ENCODE measurements around the gene RARB. TPM values are rescaled to one million over a fixed set of nuclear protein-coding genes. Genes with fewer than 3 reads are reported as not detected.

The RARB gene
- total RNA-seq, 1 donor from 2014 or later, result not detected

GRCh38 chr3:25558121-25558520 lies 130.1 kb downstream of the RARB start:
- TF ChIP-seq, protein P1, sequence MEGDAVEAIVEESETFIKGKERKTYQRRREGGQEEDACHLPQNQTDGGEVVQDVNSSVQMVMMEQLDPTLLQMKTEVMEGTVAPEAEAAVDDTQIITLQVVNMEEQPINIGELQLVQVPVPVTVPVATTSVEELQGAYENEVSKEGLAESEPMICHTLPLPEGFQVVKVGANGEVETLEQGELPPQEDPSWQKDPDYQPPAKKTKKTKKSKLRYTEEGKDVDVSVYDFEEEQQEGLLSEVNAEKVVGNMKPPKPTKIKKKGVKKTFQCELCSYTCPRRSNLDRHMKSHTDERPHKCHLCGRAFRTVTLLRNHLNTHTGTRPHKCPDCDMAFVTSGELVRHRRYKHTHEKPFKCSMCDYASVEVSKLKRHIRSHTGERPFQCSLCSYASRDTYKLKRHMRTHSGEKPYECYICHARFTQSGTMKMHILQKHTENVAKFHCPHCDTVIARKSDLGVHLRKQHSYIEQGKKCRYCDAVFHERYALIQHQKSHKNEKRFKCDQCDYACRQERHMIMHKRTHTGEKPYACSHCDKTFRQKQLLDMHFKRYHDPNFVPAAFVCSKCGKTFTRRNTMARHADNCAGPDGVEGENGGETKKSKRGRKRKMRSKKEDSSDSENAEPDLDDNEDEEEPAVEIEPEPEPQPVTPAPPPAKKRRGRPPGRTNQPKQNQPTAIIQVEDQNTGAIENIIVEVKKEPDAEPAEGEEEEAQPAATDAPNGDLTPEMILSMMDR (IDR thresholded peaks at IDR 0.05), result no peak

GRCh38 chr3:25558796-25559195 lies 130.7 kb downstream of the RARB start:
- DNase-seq (no peak), ATAC-seq (ENCODE audit: low read depth) (no peak)
- intact Hi-C loops (cut with micrococcal nuclease), result no loop called here
- Mint-ChIP-seq H3K4me3 (no peak overlapping the region), H3K9me3 (no peaks in the 10 kb centered on the region), H3K27ac (no peak overlapping the region), H3K36me3 (ENCODE audit: low read depth) (no peaks in the 10 kb centered on the region), H3K27me3 (peaks cover 7% of the 10 kb centered on the region), H3K4me1 (no peaks in the 10 kb centered on the region)
- TF ChIP-seq, protein P1 (IDR thresholded peaks at IDR 0.05), result no peak
- POLR2A ChIA-PET, result no interaction called here
- CTCF ChIA-PET, result no interaction called here

More at GRCh38 chr3:25558121-25558520, 130.1 kb downstream of the RARB start:
- H3K27ac Mint-ChIP-seq, result no peak overlapping the region
- H3K4me3 Mint-ChIP-seq, result no peak overlapping the region
- ChIA-PET CTCF (no interaction called here), POLR2A (no interaction called here)
- no peaks in the 10 kb centered on the region for H3K9me3 Mint-ChIP-seq
- intact Hi-C loops (cut with micrococcal nuclease), result no loop called here
- H3K27me3 Mint-ChIP-seq, result peaks cover 10% of the 10 kb centered on the region
- H3K4me1 Mint-ChIP-seq, result no peaks in the 10 kb centered on the region
- H3K36me3 Mint-ChIP-seq (ENCODE audit: low read depth), result no peaks in the 10 kb centered on the region
- DNase-seq (no peak), ATAC-seq (ENCODE audit: low read depth) (no peak)

DNA sequence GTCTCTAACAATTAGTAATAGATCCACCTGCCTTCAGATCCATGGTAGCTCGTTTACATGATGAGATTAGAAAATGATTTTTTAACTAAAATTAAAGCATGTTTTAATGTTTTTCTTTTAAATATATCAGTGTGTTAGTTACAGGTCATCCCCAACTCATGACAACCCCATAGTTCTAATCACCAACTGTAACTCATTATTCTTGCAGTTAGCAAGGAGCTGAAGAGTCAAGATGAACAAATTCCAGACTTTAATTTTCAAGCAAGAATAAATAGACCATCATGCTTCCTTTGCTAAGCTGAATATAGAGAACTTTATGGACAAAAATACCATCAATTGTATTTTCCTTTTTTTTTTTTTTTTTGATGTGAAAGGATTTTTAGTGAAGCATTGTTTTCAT lies 135.5 kb downstream of the RARB start:
- H3K36me3 Mint-ChIP-seq (ENCODE audit: low read depth), result no peaks in the 10 kb centered on the region
- CTCF ChIA-PET, result no interaction called here
- H3K27me3 Mint-ChIP-seq, result peaks cover 4% of the 10 kb centered on the region
- POLR2A ChIA-PET, result no interaction called here
- H3K9me3 Mint-ChIP-seq, result no peaks in the 10 kb centered on the region
- H3K27ac Mint-ChIP-seq, result no peak overlapping the region
- no peaks in the 10 kb centered on the region for H3K4me1 Mint-ChIP-seq
- TF ChIP-seq, protein P1 (IDR thresholded peaks at IDR 0.05), result no peak
- ATAC-seq (ENCODE audit: low read depth) (no peak), DNase-seq (no peak)
- intact Hi-C loops (cut with micrococcal nuclease), result no loop called here
- H3K4me3 Mint-ChIP-seq, result no peak overlapping the region

DNA sequence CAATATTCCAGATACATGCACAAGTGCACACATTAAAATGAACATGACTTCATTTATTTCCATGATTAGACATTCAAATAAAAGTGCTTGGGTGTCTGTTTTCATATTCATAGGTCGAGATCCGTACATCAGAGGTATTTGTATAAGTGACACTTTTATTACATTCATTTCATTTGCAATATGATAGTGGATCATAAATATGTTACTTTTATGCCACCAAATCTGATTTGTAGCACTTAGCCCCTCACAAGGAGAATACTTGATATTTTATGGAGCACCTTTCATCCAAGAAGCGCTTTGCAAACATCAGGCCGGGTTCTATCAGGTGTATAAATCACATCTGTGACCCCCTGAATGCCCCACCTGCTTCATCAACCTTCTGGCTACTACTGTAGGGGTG lies 136.0 kb downstream of the RARB start:
- POLR2A ChIA-PET, result no interaction called here
- CTCF ChIA-PET, result no interaction called here
- ATAC-seq (ENCODE audit: low read depth) (no peak), DNase-seq (no peak)
- Mint-ChIP-seq H3K4me1 (no peaks in the 10 kb centered on the region), H3K4me3 (no peak overlapping the region), H3K27ac (no peak overlapping the region), H3K36me3 (ENCODE audit: low read depth) (no peaks in the 10 kb centered on the region), H3K27me3 (peaks cover 4% of the 10 kb centered on the region), H3K9me3 (no peaks in the 10 kb centered on the region)
- intact Hi-C loops (cut with micrococcal nuclease), result no loop called here
- TF ChIP-seq, protein P1 (IDR thresholded peaks at IDR 0.05), result no peak

DNA sequence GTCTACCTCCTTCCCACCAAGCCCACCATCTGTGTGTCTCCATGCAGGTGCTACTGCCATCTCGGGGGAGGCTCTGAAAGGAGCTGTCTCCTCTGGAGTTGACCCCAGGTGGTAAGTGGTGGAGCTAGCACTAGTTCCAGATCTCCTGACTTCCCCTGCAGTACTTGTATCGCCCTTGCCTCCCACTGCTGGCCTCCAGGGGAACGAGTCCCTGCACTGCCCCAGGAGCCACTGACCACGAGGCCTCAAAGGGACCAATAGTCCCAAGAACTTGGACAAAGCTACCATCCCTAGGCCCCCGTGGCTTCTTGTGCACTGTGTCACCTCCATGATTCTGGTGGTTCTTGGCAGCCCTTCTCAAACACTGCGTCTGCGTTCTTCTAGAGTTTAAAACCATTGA lies 137.7 kb downstream of the RARB start:
- ATAC-seq (ENCODE audit: low read depth), result no peak
- intact Hi-C loops (cut with micrococcal nuclease), result no loop called here

More for the DNA sequence above, 137.7 kb downstream of the RARB start:
- no peak overlapping the region for H3K27ac Mint-ChIP-seq
- TF ChIP-seq, protein P1 (IDR thresholded peaks at IDR 0.05), result no peak
- POLR2A ChIA-PET, result no interaction called here
- no peaks in the 10 kb centered on the region for H3K9me3 Mint-ChIP-seq
- no peak for DNase-seq
- CTCF ChIA-PET, result no interaction called here
- H3K27me3 Mint-ChIP-seq, result peaks cover 4% of the 10 kb centered on the region
- no peaks in the 10 kb centered on the region for H3K36me3 Mint-ChIP-seq (ENCODE audit: low read depth)
- no peak overlapping the region for H3K4me3 Mint-ChIP-seq
- H3K4me1 Mint-ChIP-seq, result no peaks in the 10 kb centered on the region
